NCI-H2227 (cell line): ENCODE measurements around the gene RPL18A.
A peak's percentile ranks its signal among the peaks of the same experiment; 100 is the strongest.

Source experiments
- DNase-seq: peaks from one replicate; lab custom pipeline; 2025; ENCODE audit not compliant: unreplicated experiment; lab: John Stamatoyannopoulos, UW

Gene RPL18A

GRCh38 chr19:17841810-17842662 lies 17.7 kb upstream of the RPL18A start:
- DNase-seq: peak; percentile 93

DNA sequence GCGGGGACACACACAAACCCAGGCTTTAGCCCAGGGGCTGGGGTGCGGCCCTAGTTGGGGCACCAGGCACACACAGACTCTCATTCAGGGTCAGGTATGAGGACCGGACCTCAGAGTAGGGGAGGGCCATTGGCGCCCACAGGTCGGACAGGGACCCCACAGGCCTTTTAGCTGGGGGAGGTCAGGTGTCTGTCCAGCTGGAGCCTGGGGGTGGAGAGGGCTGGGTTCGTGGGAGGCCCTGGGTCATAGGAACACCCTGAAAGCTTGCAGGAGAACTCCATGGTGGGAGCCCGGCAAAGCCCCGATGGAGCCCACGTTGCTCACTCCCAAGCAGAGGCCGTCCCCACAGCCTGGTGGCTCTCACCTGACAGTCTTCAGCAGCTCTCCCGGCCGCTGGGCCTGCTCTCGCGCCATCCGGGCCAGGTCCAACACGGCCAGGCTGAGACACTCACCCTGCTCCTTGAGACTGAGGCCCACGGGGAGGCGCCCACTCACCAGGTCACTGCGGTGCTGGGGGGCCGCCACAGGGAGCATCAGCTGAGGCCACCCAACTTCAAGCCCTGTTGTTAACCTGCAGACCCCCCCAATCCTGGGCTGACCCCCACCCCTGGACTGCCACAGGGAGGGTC lies 16.9 kb upstream of the RPL18A start:
- DNase-seq: no peak

DNA sequence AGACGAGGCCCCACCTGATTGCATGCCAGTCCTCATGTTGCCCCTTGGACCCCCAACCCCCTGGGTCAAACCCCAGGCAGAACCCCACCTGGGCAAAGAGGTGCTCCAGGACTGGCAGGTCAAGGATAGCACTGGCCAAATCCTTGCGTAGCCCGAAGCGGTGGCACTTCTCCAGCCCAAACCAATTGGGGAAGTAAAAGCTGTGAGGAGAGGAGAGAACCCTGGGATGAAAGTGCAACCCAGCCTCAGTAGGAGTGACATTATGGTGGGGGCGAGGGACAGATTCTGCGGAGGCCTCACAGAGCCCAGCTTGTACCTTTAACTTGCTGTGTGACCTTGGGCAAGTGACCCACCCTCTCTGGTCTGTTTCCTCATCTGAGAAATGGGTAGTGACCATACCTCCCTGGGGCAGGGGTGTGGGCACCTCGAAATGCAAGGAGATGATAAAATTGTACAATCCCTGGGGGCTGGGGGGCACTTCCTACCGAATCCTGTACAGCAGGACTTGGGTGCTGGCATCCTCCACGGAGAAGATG lies 16.4 kb upstream of the RPL18A start:
- DNase-seq: no peak

- no peak for DNase-seq
These were observed 15.7 kb upstream of the RPL18A start for GRCh38 chr19:17843908-17844490.

GRCh38 chr19:17846146-17846545 lies 13.6 kb upstream of the RPL18A start:
- DNase-seq: no peak

DNA sequence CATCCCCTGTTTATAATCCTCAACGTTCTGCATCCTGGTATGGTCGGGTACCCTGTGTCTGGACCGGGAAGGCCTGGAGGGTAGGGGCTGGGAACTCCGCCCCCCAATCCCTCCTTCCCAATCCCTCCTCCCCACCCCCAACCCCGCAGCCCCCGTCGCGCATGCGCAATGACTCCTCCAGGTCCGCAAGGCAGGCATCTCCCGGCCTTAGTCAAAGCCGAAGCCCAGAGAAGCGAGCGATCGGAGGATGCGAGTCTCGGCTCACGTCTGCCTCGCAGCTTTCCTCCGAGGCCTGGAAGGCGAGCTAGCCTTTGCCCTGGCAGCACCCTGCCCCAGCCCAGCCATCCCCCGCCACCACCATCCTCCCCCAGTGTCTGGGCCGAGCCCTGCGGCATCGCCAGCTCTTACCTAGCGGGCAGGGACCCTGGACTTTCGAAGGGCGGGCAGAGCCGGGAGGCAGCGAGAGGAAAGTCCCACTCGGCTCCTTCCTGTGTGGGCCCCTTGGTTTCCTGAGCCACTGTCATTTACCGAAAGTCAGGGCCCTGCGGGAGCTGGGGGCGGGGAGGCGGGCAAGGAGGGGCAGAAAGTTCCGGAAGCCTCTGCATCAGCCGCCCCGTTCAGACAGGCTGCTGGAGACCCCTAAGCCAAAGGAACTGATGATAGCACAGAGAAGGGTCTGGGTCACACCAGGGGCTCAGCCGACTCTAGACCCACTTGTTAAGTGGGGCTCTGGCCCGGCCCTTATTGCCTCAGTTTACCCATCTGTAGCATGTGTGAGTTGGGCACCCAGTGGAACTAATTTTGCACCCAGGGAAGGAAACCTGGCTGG lies 12.0 kb upstream of the RPL18A start, which contains the start of gene JAK3:
JAK3 (minus strand) TSS at position 445 of the 829 bp plus-strand sequence. CDS start 3,565 bp downstream, outside the sequence.
- peak; percentile 85 for DNase-seq

GRCh38 chr19:17848595-17849292 lies 11.0 kb upstream of the RPL18A start:
- DNase-seq: peak; percentile 29

GRCh38 chr19:17854061-17854460 lies 5.6 kb upstream of the RPL18A start:
- no peak for DNase-seq

DNA sequence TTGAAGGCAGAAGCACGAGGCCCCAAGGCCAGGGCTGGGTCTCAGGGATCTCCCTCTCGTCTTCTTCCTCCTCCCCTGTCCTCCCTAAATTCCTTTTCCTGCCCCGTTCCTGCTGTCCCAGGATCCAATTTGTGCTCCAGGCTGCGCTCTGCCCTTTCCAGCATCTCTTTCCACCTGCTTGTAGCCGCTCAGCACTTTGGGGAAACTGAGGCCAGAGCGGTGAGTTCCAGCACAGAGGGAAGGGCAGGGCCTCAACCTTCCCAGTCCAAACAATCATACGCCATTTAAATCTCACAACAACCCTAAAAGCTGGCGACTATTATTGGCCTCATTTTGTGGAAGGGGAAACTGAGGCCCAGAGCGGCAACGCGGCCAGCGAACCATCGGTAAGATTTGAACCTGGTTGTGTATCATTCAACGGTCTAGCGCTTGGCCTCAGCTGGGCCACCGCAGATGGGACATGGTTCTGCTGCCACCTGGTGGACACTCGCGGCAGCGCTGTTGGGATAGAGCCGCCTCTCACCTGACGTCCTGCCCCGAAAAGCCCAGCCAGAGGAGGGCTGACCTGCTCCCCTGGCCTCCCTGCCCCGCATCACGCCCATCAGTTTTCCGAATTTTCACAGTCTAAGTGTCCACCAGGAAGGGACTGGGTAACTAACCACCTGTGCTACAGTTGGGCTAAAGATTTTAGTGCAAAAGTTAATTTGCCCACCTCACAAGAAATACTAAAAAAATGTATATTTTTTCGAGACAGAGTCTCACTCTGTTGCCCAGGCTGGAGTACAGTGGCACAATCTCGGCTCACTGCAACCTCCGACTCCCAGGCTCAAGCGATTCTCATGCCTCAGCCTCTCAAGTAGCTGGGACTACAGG lies 4.2 kb upstream of the RPL18A start:
- peak; percentile 72 for DNase-seq

DNA sequence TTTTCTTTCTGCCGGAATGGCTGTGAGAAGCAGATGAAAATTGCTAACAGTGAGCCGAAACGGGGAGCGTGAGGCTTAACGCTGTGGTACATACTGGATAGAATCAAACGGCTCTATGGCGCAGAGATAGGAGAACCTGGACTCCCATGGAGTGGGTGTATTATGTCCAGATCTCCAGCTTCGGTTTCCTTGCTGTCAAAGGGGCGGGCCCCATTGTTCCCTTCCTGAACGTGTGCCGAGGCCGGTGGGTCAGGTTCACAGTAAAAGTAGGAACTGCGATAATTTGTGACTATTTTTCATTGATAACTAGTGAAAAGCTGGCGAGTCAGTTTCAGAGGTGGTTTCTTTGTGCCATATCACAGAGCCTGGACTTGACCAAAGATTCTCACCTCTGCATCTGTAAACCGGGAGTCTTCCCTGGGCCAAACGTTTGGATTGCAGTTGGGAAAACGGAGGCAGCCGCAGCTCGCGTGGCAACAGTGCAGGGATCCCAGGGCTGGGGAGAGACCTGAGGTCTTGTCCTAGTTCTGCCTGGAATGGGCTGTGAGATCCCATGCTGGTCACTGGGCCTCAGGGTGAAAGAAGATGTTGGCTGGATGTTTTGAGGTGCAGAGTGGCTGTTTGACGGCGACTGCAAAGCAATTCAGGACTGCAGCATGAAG lies 752 bp downstream of the RPL18A start:
- DNase-seq: no peak

GRCh38 chr19:17860993-17861360 lies 1.3 kb downstream of the RPL18A start:
- DNase-seq: no peak

DNA sequence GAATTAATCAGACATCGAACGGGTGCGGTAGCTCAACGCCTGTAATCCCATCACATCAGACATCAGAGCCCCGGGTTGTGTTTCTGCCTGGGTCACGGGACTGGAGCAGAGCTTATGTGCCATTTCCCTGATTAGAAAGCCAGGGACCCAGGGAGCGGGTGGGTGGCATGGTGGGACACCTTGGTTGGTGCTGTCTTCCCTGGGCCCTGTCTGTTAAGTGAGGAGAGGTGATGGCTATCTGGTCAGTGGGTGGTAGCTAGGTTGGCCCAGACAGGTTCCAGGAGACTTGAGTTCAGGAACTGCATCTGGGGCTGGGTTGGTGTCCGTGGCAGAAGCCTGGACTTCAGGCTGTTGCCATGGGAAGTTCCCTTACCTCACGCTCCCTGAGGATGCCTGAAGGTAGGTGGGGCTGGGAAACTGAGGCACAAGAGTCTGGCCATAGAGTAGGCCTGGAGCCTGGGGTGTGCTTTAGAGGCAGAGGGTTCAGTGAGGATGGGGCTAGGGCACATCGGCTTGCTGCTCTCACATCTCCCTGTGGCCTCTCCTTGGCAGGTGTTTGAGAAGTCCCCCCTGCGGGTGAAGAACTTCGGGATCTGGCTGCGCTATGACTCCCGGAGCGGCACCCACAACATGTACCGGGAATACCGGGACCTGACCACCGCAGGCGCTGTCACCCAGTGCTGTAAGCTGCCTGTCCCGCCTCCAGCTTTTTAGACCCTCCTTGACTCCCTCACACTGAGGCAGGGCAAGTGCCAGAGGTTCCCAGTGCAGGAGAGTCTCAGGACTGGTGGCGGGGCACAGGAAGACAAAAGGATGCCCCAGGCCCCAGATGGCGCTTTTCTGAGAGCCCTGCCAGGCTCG lies 2.1 kb downstream of the RPL18A start:
- DNase-seq: no peak

- no peak for DNase-seq
These were observed 3.2 kb downstream of the RPL18A start for GRCh38 chr19:17862711-17863519.

GRCh38 chr19:17863520-17864182 lies 3.9 kb downstream of the RPL18A start:
- DNase-seq: no peak

GRCh38 chr19:17865364-17866311 lies 5.9 kb downstream of the RPL18A start:
- no peak for DNase-seq
